Stimulated activated CD8-positive, alpha-beta memory T cell treated with anti-CD3 and anti-CD28 coated beads, Interleukin-15, amount 100 ng/mL, for 1 hour (primary cell): ENCODE results near the gene ENKD1.

Experiments
- DNase-seq: peaks from one replicate; pipeline ENCODE4 v3.0.0-alpha.2; 2020; ENCODE audit warnings: low read depth

ENKD1 gene

GRCh38 chr16:67662653-67663010 is 3.9 kb downstream of the ENKD1 start:
- DNase-seq = no peak

- no peak for DNase-seq
Measured at GRCh38 chr16:67661886-67662652, 4.5 kb downstream of the ENKD1 start.

GRCh38 chr16:67661101-67661761 is 5.3 kb downstream of the ENKD1 start:
- no peak for DNase-seq

GRCh38 chr16:67660564-67661028 is 6.0 kb downstream of the ENKD1 start, which contains the start of gene PARD6A:
PARD6A (plus strand) TSS chr16:67660960; CDS start chr16:67661039, 79 bp downstream.
- peak; percentile 84 for DNase-seq

- DNase-seq = peak; percentile 84
Measured at GRCh38 chr16:67659675-67660563, 6.6 kb downstream of the ENKD1 start, which contains the start of gene ACD. ACD (minus strand) TSS chr16:67660260; CDS start chr16:67660220, 40 bp downstream.

- DNase-seq = no peak
Measured at GRCh38 chr16:67658849-67659674, 7.5 kb downstream of the ENKD1 start.

GRCh38 chr16:67657751-67658518 is 8.6 kb downstream of the ENKD1 start:
- no peak for DNase-seq

- no peak for DNase-seq
Measured at GRCh38 chr16:67657017-67657608, 9.4 kb downstream of the ENKD1 start.

- no peak for DNase-seq
Measured at GRCh38 chr16:67656344-67657016, 10.1 kb downstream of the ENKD1 start.

- DNase-seq = no peak
Measured at GRCh38 chr16:67655363-67655762, 11.2 kb downstream of the ENKD1 start.

GRCh38 chr16:67654403-67654911 is 12.1 kb downstream of the ENKD1 start:
- no peak for DNase-seq

- no peak for DNase-seq
Measured at GRCh38 chr16:67653789-67654402, 12.7 kb downstream of the ENKD1 start.

- DNase-seq = no peak
Measured at GRCh38 chr16:67653128-67653788, 13.3 kb downstream of the ENKD1 start.

- DNase-seq = no peak
Measured at GRCh38 chr16:67652578-67653127, 13.9 kb downstream of the ENKD1 start.

- DNase-seq = no peak
Measured at GRCh38 chr16:67651847-67652246, 14.7 kb downstream of the ENKD1 start.

GRCh38 chr16:67651039-67651438 is 15.5 kb downstream of the ENKD1 start:
- no peak for DNase-seq

GRCh38 chr16:67650023-67650422 is 16.5 kb downstream of the ENKD1 start:
- no peak for DNase-seq

- DNase-seq = no peak
Measured at GRCh38 chr16:67649494-67649931, 17.0 kb downstream of the ENKD1 start.
